H9 (cell line): ENCODE results near the gene DOCK9. TPM values are rescaled to one million over a fixed set of nuclear protein-coding genes. Genes with fewer than 3 reads are reported as not detected.

ENCODE experiments used
- DNase-seq: peaks from one replicate; pipeline ENCODE4 v3.0.0-alpha.2; 2017
- H2AFZ ChIP-seq: one replicate; pipeline ENCODE4 v1.6.1; 2013; ENCODE audit warnings: mild to moderate bottlenecking, low read length, control low read depth, moderate library complexity
- H2AK5ac ChIP-seq: 2 replicates; pipeline ENCODE4 v1.6.1; 2013; ENCODE audit warnings: low read length, control low read depth, mixed read lengths; ENCODE audit not compliant: insufficient read length
- H2BK120ac ChIP-seq: one replicate; pipeline ENCODE4 v1.6.1; 2013; ENCODE audit warnings: low read depth, mild to moderate bottlenecking, low read length, control low read depth, inconsistent platforms; ENCODE audit not compliant: poor library complexity, severe bottlenecking
- H2BK12ac ChIP-seq: 2 replicates; pipeline ENCODE4 v1.6.1; 2013; ENCODE audit warnings: low read length, control low read depth, mixed read lengths, low read depth; ENCODE audit not compliant: insufficient read length
- H2BK15ac ChIP-seq: 2 replicates; pipeline ENCODE4 v1.6.1; 2013; ENCODE audit warnings: low read depth, low read length, control low read depth
- H2BK20ac ChIP-seq: one replicate; pipeline ENCODE4 v1.6.1; 2013; ENCODE audit warnings: low read depth, mild to moderate bottlenecking, low read length, control low read depth, inconsistent platforms; ENCODE audit not compliant: poor library complexity, severe bottlenecking
- H2BK5ac ChIP-seq: 2 replicates; pipeline ENCODE4 v1.6.1; 2013; ENCODE audit warnings: low read length, control low read depth, mixed read lengths; ENCODE audit not compliant: insufficient read length
- H3K14ac ChIP-seq: 2 replicates; pipeline ENCODE4 v1.6.1; 2013; ENCODE audit warnings: low read length, control low read depth; ENCODE audit not compliant: insufficient read depth
- H3K18ac ChIP-seq: 2 replicates; pipeline ENCODE4 v1.6.1; 2013; ENCODE audit warnings: low read depth, mild to moderate bottlenecking, mixed read lengths, low read length, control low read depth; ENCODE audit not compliant: insufficient read length
- H3K23ac ChIP-seq: 2 replicates; pipeline ENCODE4 v1.6.1; 2013; ENCODE audit warnings: low read length, control low read depth, mixed read lengths, low read depth; ENCODE audit not compliant: insufficient read length
- H3K23me2 ChIP-seq: 2 replicates; pipeline ENCODE4 v1.6.1; 2013; ENCODE audit warnings: low read depth, mild to moderate bottlenecking, mixed read lengths, low read length, control low read depth; ENCODE audit not compliant: insufficient read length, poor library complexity, severe bottlenecking
- H3K27ac ChIP-seq: 2 replicates; pipeline ENCODE4 v1.5.1; 2013; ENCODE audit warnings: low read length, control low read depth, mixed read lengths, low read depth; ENCODE audit not compliant: insufficient read length
- H3K27me3 ChIP-seq: 2 replicates; pipeline ENCODE4 v1.6.1; 2013; ENCODE audit warnings: low read length, control low read depth, inconsistent platforms; ENCODE audit not compliant: insufficient read depth
- H3K4ac ChIP-seq: 2 replicates; pipeline ENCODE4 v1.6.1; 2013; ENCODE audit warnings: low read depth, mild to moderate bottlenecking, control low read depth, inconsistent platforms, low read length, moderate library complexity
- H3K4me1 ChIP-seq: 2 replicates; pipeline ENCODE4 v1.6.1; 2013; ENCODE audit warnings: low read length, control low read depth, inconsistent platforms; ENCODE audit not compliant: insufficient read depth
- H3K4me2 ChIP-seq: 2 replicates; pipeline ENCODE4 v1.6.1; 2013; ENCODE audit warnings: low read length, control low read depth, mixed read lengths; ENCODE audit not compliant: insufficient read length, insufficient read depth
- H3K56ac ChIP-seq: 2 replicates; pipeline ENCODE4 v1.6.1; 2013; ENCODE audit warnings: low read depth, mild to moderate bottlenecking, mixed read lengths, low read length, control low read depth; ENCODE audit not compliant: insufficient read length
- H3K79me1 ChIP-seq: 2 replicates; pipeline ENCODE4 v1.6.1; 2013; ENCODE audit warnings: low read depth, mild to moderate bottlenecking, moderate library complexity, low read length, control low read depth, inconsistent platforms; ENCODE audit not compliant: insufficient read depth, poor library complexity, severe bottlenecking
- H3K79me2 ChIP-seq: 2 replicates; pipeline ENCODE4 v1.6.1; 2013; ENCODE audit warnings: low read length, control low read depth, inconsistent platforms; ENCODE audit not compliant: insufficient read depth
- H3K9ac ChIP-seq: 2 replicates; pipeline ENCODE4 v1.6.1; 2013; ENCODE audit warnings: low read length, control low read depth, mixed read lengths; ENCODE audit not compliant: insufficient read length; ENCODE audit errors: extremely low read depth
- H3K9me3 ChIP-seq: one replicate; pipeline ENCODE4 v1.6.1; 2013; ENCODE audit warnings: low read depth, low read length, inconsistent platforms; ENCODE audit not compliant: control insufficient read depth
- H3T11ph ChIP-seq: one replicate; pipeline ENCODE4 v1.6.1; 2013; ENCODE audit warnings: mild to moderate bottlenecking, low read length, control low read depth, inconsistent platforms
- H4K20me1 ChIP-seq: one replicate; pipeline ENCODE4 v1.6.1; 2013; ENCODE audit not compliant: control insufficient read depth, insufficient read length, insufficient read depth
- H4K5ac ChIP-seq: 2 replicates; pipeline ENCODE4 v1.6.1; 2013; ENCODE audit warnings: low read depth, mild to moderate bottlenecking, mixed read lengths, low read length, control low read depth; ENCODE audit not compliant: insufficient read length
- H4K8ac ChIP-seq: replicated peaks from 2 replicates; pipeline ENCODE4 v1.6.1; 2013; ENCODE audit warnings: low read length, control low read depth, mixed read lengths, low read depth; ENCODE audit not compliant: insufficient read length
- H4K91ac ChIP-seq: 2 replicates; pipeline ENCODE4 v1.6.1; 2013; ENCODE audit warnings: low read depth, mild to moderate bottlenecking, moderate library complexity, mixed read lengths, low read length, control low read depth; ENCODE audit not compliant: insufficient read length
- H3K27ac Mint-ChIP-seq, 3 experiments: 2 replicates in 2 of 3; 3 replicates in 1 of 3; pipeline ENCODE4 v1.8.0; 2020 to 2021; ENCODE audit warnings: mixed read lengths in 3 of 3, mild to moderate bottlenecking in 1 of 3, moderate library complexity in 1 of 3
- H3K27me3 Mint-ChIP-seq: 2 replicates; pipeline ENCODE4 v1.8.0; 2021; ENCODE audit warnings: low read depth, mild to moderate bottlenecking, moderate library complexity, mixed read lengths
- H3K36me3 Mint-ChIP-seq, 3 experiments: 2 replicates in 2 of 3; 3 replicates in 1 of 3; pipeline ENCODE4 v1.8.0; 2020 to 2021; ENCODE audit warnings: low read depth in 3 of 3, mixed read lengths in 3 of 3; ENCODE audit not compliant: insufficient read depth in 1 of 3
- H3K4me1 Mint-ChIP-seq, 2 experiments: 2 replicates each; pipeline ENCODE4 v1.8.0; 2020; ENCODE audit warnings: mixed read lengths in 2 of 2
- H3K4me3 Mint-ChIP-seq, 2 experiments: 2 replicates in 1 of 2; 3 replicates in 1 of 2; pipeline ENCODE4 v1.8.0; 2020 to 2021; ENCODE audit warnings: mild to moderate bottlenecking in 2 of 2, mixed read lengths in 2 of 2, moderate library complexity in 1 of 2
- H3K9me3 Mint-ChIP-seq, 2 experiments: 2 replicates in 1 of 2; 3 replicates in 1 of 2; pipeline ENCODE4 v1.8.0; 2020; ENCODE audit warnings: mild to moderate bottlenecking in 2 of 2, mixed read lengths in 2 of 2, moderate library complexity in 1 of 2
- total RNA-seq: library from RNA; stranded (reverse); gene quantifications from 2 replicates; pipeline ENCODE4 v1.2.1, GENCODE V29; 2021
- TF ChIP-seq, protein P1 (sequence below): fragments of 200-600 bp; sonication (generic); conservative IDR thresholded peaks from 3 replicates; pipeline ENCODE4 v1.8.0; 2021; ENCODE audit warnings: antibody characterized with exemption, mild to moderate bottlenecking

Gene DOCK9
- total RNA-seq, 1 experiment from 2014 or later = 23.0 TPM

DNA sequence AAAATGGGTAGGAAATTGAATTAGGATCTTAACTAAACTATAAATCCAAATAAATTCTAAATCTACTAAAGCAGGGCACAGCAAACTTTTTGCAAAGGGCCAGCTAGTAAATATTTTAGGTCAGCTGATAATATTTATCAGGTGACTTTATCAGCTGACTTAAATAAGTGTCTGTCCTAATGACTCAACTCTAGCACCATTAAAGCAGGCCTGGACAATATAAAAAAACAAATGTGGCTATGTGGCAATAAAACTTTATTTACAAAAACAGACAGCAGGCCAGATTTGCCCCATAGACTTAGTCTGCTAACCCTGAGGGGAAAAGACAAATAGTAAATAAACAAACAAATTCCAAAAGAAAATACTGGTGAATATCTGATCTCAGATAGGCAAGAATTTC, 27.7 kb upstream of the DOCK9 start:
- no peak overlapping the region for H3K56ac ChIP-seq
- no peaks in the 10 kb centered on the region for H3K23me2 ChIP-seq
- Mint-ChIP-seq H3K4me1 (peaks cover 15 to 22% of the 10 kb centered on the region in 2 experiments), H3K36me3 (no peaks in the 10 kb centered on the region), H3K9me3 (no peaks in the 10 kb centered on the region), H3K27me3 (peaks cover 1% of the 10 kb centered on the region; the same call in 1 of the 2 replicates), H3K27ac (no peak overlapping the region), H3K4me3 (no peak overlapping the region)
- no peak overlapping the region for H3T11ph ChIP-seq
- no peak overlapping the region for H3K18ac ChIP-seq
- H3K9me3 ChIP-seq = no peaks in the 10 kb centered on the region
- TF ChIP-seq, protein P1, sequence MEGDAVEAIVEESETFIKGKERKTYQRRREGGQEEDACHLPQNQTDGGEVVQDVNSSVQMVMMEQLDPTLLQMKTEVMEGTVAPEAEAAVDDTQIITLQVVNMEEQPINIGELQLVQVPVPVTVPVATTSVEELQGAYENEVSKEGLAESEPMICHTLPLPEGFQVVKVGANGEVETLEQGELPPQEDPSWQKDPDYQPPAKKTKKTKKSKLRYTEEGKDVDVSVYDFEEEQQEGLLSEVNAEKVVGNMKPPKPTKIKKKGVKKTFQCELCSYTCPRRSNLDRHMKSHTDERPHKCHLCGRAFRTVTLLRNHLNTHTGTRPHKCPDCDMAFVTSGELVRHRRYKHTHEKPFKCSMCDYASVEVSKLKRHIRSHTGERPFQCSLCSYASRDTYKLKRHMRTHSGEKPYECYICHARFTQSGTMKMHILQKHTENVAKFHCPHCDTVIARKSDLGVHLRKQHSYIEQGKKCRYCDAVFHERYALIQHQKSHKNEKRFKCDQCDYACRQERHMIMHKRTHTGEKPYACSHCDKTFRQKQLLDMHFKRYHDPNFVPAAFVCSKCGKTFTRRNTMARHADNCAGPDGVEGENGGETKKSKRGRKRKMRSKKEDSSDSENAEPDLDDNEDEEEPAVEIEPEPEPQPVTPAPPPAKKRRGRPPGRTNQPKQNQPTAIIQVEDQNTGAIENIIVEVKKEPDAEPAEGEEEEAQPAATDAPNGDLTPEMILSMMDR = no peak
- H3K79me1 ChIP-seq = no peaks in the 10 kb centered on the region
- H4K20me1 ChIP-seq = no peaks in the 10 kb centered on the region
- no peak overlapping the region for H2AK5ac ChIP-seq
- H2BK120ac ChIP-seq = no peak overlapping the region
- no peak overlapping the region for H3K9ac ChIP-seq
- H4K8ac ChIP-seq = no peak overlapping the region
- H2BK20ac ChIP-seq = no peak overlapping the region
- no peak overlapping the region for H2BK15ac ChIP-seq
- H3K4me1 ChIP-seq = 0 out of 2 replicates have a peak, but pooled peaks cover 3% of the 10 kb centered on the region
- H3K14ac ChIP-seq = no peak overlapping the region
- H3K27ac ChIP-seq = no peak overlapping the region
- no peak overlapping the region for H4K5ac ChIP-seq
- no peak overlapping the region for H4K91ac ChIP-seq
- H3K79me2 ChIP-seq = no peaks in the 10 kb centered on the region
- H3K27me3 ChIP-seq = no peaks in the 10 kb centered on the region
- no peak for DNase-seq
- H3K4ac ChIP-seq = no peak overlapping the region
- H2BK5ac ChIP-seq = no peak overlapping the region
- H3K4me2 ChIP-seq = no peak overlapping the region
- no peak overlapping the region for H2AFZ ChIP-seq
- H3K23ac ChIP-seq = no peak overlapping the region
- no peak overlapping the region for H2BK12ac ChIP-seq
